SK-N-MC (cell line): ENCODE results near the gene FAM13A.
A peak's percentile ranks its signal among the peaks of the same experiment; 100 is the strongest.

Source experiments
- DNase-seq: peaks from one replicate; pipeline ENCODE4 v3.0.0-alpha.2; 2011; ENCODE audit warnings: low read depth, low spot score
- H3K27ac ChIP-seq: fragments of 200-600 bp; sonication (generic); 2 replicates; pipeline ENCODE4 v1.5.1; 2016; ENCODE audit warnings: mixed run types
- H3K36me3 ChIP-seq: fragments of 200-600 bp; sonication (generic); 2 replicates; pipeline ENCODE4 v1.6.1; 2017; ENCODE audit warnings: antibody characterized with exemption, low read length, mixed read lengths; ENCODE audit not compliant: insufficient read depth
- H3K4me3 ChIP-seq: fragments of 200-600 bp; sonication (generic); 2 replicates; pipeline ENCODE4 v1.5.1; 2016
- H3K9ac ChIP-seq: fragments of 200-600 bp; sonication (generic); 2 replicates; pipeline ENCODE4 v1.8.0; 2017; ENCODE audit warnings: mixed run types, mixed read lengths; ENCODE audit not compliant: insufficient read length
- H3K9me3 ChIP-seq: fragments of 200-600 bp; sonication (generic); 2 replicates; pipeline ENCODE4 v1.6.1; 2017; ENCODE audit warnings: low read depth, mild to moderate bottlenecking, antibody characterized with exemption, low read length, moderate library complexity, mixed read lengths
- EZH2 ChIP-seq: fragments of 200-600 bp; sonication (generic); IDR thresholded peaks from one replicate; pipeline ENCODE4 v1.6.1; 2017; ENCODE audit warnings: antibody characterized with exemption
- FOXP2 ChIP-seq: optimal IDR thresholded peaks from 2 replicates; pipeline ENCODE3; 2011; ENCODE audit warnings: mild to moderate bottlenecking, moderate library complexity; ENCODE audit not compliant: insufficient read depth; ENCODE audit errors: extremely low read length, control extremely low read depth
- POLR2AphosphoS5 ChIP-seq: IDR thresholded peaks from 2 replicates; pipeline ENCODE4 v1.6.1; 2012; ENCODE audit warnings: mild to moderate bottlenecking, low read depth, low read length, borderline replicate concordance

Gene FAM13A

GRCh38 chr4:88811904-88812303, 245.1 kb downstream of the FAM13A start:
- no peak for TF ChIP-seq POLR2AphosphoS5
- TF ChIP-seq FOXP2: no peak
- TF ChIP-seq EZH2: no peak
- DNase-seq: no peak
- no peak overlapping the region for H3K4me3 ChIP-seq
- no peak overlapping the region for H3K27ac ChIP-seq
- no peaks in the 10 kb centered on the region for H3K36me3 ChIP-seq
- H3K9me3 ChIP-seq: no peaks in the 10 kb centered on the region
- H3K9ac ChIP-seq: no peak overlapping the region

DNA sequence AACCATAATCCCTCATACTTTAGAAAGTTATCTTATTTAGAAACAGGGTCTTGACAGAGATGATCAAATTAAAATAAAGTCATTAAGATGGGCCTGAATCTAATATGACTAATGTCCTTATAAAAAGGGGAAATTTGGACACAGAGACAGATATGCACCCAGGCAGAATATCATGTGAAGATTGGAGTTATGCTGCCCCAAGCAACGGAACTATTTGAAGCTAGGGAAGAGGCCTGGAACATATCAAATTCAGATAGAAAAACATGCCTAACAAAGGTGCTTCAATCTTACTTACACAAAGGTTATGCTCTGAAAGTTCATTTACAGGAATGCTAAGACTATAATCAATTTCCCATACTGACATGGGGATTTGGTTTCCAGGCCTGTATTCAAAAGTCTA, 246.7 kb downstream of the FAM13A start:
- H3K9me3 ChIP-seq: no peaks in the 10 kb centered on the region
- H3K4me3 ChIP-seq: no peak overlapping the region
- H3K27ac ChIP-seq: no peak overlapping the region
- no peak for TF ChIP-seq POLR2AphosphoS5
- no peak for TF ChIP-seq FOXP2
- no peak for TF ChIP-seq EZH2
- H3K9ac ChIP-seq: no peak overlapping the region
- H3K36me3 ChIP-seq: no peaks in the 10 kb centered on the region
- DNase-seq: no peak

- Histone ChIP-seq H3K9ac (no peak overlapping the region), H3K4me3 (peak overlapping the region; percentile 11; the same call in 1 of the 2 replicates), H3K36me3 (no peaks in the 10 kb centered on the region), H3K27ac (no peak overlapping the region), H3K9me3 (no peaks in the 10 kb centered on the region)
- TF ChIP-seq POLR2AphosphoS5 (no peak), EZH2 (no peak), FOXP2 (no peak)
- no peak for DNase-seq
Measured at GRCh38 chr4:88809576-88810219, 247.3 kb downstream of the FAM13A start.

- no peaks in the 10 kb centered on the region for H3K9me3 ChIP-seq
- no peaks in the 10 kb centered on the region for H3K36me3 ChIP-seq
- TF ChIP-seq POLR2AphosphoS5: no peak
- no peak for TF ChIP-seq EZH2
- TF ChIP-seq FOXP2: no peak
- no peak overlapping the region for H3K27ac ChIP-seq
- H3K4me3 ChIP-seq: peak overlapping the region; percentile 11; the same call in 1 of the 2 replicates
- peak overlapping the region; percentile 35 for H3K9ac ChIP-seq
- DNase-seq: no peak
Measured at GRCh38 chr4:88809101-88809500, 247.9 kb downstream of the FAM13A start.

DNA sequence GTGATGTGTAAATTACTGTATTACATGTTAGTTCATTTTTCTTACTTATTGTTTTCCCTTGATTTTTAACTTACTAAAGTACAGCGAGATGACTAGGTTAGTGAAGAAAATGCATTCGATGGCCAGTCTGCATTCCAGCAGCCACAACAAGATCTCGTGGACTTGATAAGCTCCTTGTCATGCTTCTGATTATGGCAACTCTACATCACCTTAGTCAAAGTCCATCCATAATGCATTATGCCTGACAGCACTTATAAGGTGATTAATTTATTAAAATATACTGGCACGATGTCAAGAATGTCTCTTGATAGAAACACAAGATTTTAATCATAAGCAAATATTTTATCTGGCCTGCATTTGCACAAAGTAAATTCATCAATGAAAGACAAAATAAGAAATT, 249.5 kb downstream of the FAM13A start:
- Histone ChIP-seq H3K9me3 (no peaks in the 10 kb centered on the region), H3K4me3 (no peak overlapping the region), H3K27ac (no peak overlapping the region), H3K9ac (no peak overlapping the region), H3K36me3 (no peaks in the 10 kb centered on the region)
- no peak for DNase-seq
- no peak for TF ChIP-seq POLR2AphosphoS5

DNA sequence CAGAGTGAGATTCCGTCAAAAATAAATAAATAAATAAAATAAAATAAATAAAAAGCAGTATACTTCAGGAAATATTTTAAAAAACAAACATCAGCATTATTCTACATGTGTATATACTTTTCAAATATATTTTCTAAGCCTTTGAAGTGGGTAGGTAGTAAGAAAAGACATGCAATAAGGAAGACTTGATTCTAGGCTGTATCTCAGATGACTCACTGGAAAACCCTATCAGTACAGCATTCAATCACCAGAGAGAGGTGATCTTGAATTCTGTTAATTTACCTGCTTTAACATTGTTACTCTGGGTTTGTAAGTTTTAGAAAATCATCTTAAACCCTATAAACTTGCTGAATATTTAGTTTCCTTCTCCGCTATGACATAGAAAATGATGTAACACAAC, 252.8 kb downstream of the FAM13A start:
- H3K36me3 ChIP-seq: no peaks in the 10 kb centered on the region
- no peak overlapping the region for H3K27ac ChIP-seq
- no peak for TF ChIP-seq FOXP2
- no peak for TF ChIP-seq POLR2AphosphoS5
- TF ChIP-seq EZH2: no peak
- no peak overlapping the region for H3K4me3 ChIP-seq
- no peaks in the 10 kb centered on the region for H3K9me3 ChIP-seq
- H3K9ac ChIP-seq: no peak overlapping the region
- no peak for DNase-seq

- DNase-seq: no peak
- H3K9ac ChIP-seq: no peak overlapping the region
- no peaks in the 10 kb centered on the region for H3K9me3 ChIP-seq
- H3K4me3 ChIP-seq: no peak overlapping the region
- no peaks in the 10 kb centered on the region for H3K36me3 ChIP-seq
- TF ChIP-seq POLR2AphosphoS5: no peak
- no peak for TF ChIP-seq EZH2
- no peak for TF ChIP-seq FOXP2
- H3K27ac ChIP-seq: no peak overlapping the region
Measured at GRCh38 chr4:88803600-88804096, 253.3 kb downstream of the FAM13A start.

DNA sequence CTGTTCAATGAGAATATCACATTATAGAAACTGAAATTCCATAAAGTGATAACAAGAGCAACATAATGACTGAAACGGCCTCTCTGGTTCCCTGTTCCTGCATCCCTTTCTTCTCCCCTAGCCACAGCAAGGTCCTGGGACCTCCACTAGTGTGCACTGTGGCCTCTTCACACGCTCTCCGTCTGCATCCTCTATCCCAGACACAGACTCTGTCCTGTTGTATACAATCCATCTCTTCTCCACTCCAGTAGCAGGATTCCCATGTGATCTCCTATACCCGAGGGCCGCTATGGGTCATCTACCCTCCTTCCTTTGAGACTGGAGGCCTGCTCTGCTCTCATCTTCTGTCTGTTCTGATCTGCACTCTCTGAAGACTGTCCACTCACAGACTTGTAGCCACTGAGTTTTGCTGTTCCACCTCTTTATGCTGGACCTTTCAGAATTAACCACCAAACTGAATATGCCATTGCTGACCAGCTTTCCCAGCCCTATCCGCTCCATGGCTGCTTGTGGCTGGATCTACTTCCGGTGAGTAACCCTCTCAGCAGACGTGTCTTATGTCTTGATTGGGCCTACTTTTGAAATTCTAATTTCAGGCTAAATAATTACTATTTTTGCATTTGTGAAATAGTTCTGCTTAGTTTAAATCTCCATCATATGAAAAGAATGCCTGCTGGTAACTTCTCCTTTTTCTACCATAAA, 254.2 kb downstream of the FAM13A start:
- Histone ChIP-seq H3K9ac (no peak overlapping the region), H3K27ac (no peak overlapping the region), H3K36me3 (peaks cover 4% of the 10 kb centered on the region; the same call in 1 of the 2 replicates), H3K9me3 (no peaks in the 10 kb centered on the region), H3K4me3 (no peak overlapping the region)
- TF ChIP-seq FOXP2 (no peak), POLR2AphosphoS5 (no peak), EZH2 (no peak)
- no peak for DNase-seq

DNA sequence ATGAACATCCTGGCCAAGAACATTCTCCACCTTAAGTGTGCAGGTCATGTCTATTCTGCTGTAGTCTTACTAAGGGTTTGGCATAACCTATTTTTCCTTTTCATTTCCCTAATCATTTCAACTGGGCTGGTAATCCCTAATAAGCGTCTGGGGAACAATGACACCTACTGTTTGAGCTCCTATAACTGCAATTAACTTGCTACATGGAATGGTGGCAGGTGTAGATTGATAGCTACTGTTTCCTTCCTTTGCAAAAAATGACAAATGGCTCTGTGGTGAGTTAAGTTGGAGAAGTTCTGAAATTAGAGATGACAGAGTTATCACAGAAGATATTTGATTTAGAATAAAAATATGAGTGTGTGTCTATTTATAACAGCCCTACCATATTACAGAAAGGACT, 254.8 kb downstream of the FAM13A start:
- no peak overlapping the region for H3K27ac ChIP-seq
- H3K9ac ChIP-seq: no peak overlapping the region
- no peak for DNase-seq
- no peak overlapping the region for H3K4me3 ChIP-seq
- no peaks in the 10 kb centered on the region for H3K9me3 ChIP-seq
- peaks cover 6% of the 10 kb centered on the region; the same call in 1 of the 2 replicates for H3K36me3 ChIP-seq
- TF ChIP-seq FOXP2 (no peak), POLR2AphosphoS5 (no peak), EZH2 (no peak)
